ENCODE data around the gene DLGAP1.

DLGAP1 gene

DNA sequence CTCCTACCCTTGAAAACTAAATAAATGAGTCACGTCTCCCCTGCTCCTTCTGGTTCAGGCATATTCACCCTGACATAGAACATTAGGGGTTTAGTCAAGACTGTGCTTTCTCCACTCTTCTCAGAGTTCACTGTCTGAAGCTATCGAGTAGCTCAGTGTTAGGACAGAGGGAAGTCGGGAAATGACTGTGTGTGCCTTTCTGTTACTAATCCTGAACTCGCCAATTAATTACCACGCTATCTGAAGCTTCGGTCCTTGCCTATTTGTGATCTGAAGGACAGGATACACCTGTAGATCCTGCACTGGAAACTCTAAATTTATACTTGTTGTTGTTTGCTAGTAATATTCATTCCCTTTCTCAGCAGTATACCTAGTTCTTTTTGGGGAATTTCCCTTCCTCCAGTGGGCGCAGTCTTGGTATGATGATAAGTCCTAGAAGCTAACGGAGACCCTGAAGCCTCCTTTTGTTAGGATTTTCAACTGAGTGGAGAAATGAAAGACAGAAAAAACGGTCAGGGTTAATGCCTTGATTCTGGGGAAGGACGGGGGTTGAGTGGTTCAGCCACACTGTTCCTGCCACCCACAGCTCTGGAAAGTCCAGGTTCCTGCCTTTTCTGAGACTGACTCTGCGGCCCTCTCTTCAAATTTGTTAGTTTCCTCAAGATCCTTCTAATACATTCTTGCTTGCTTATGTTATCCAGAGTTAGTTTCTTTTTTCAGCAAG is 218.0 kb downstream of the DLGAP1 start:
- no peak for DNase-seq

- DNase-seq = no peak
Measured at GRCh38 chr18:4233468-4233867, 221.6 kb downstream of the DLGAP1 start.

DNA sequence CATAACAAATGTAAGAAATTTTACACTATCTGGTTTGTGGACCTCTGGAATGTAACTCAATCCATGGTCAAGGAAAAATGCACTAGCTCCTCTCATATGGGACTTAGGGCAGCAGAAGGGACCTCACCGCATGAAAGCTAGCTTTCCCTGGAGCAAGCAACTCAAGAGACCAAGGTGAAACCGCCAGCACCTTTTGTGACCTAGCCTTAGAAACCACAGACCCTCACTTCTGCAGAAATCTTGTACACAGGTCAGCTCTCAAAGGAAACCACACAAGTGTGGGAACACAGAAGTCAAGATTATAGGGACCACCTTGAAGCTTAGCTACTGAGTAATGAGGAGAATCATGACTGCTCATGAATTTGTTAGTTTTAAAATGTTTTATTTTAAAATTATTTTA is 222.5 kb downstream of the DLGAP1 start:
- DNase-seq = no peak

GRCh38 chr18:4231260-4231659 is 223.8 kb downstream of the DLGAP1 start:
- no peak for DNase-seq

DNA sequence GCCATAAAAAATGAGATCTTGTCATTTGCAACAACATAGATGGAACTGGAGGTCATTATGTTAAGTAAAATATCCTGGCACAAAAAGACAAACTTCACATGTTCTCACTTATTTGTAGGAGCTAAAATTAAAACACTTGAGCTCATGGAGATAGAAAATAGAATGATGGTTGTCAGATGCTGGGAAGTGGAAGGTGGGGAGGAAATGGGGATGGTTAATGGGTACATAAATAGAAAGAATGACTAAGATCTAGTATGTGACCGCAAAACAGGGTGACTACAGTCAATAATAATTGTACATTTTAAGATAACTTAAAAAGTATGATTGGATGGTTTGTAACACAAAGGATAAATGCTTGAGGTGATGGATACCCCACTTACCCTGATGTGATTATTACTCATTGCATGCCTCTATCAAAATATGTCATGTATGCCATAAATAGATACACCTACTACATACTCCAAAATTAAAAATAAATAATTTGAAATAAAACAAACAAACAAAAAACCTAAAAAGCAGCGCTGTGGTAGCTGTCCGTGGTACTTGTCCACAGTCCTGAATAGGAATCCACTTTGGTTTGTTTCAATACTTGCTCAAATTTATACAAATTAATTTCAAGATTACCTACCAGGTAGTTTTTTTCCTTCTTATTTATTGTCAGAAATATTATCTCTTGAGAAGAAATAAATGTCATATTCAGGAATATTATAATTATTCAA is 224.5 kb downstream of the DLGAP1 start:
- no peak for DNase-seq

DNA sequence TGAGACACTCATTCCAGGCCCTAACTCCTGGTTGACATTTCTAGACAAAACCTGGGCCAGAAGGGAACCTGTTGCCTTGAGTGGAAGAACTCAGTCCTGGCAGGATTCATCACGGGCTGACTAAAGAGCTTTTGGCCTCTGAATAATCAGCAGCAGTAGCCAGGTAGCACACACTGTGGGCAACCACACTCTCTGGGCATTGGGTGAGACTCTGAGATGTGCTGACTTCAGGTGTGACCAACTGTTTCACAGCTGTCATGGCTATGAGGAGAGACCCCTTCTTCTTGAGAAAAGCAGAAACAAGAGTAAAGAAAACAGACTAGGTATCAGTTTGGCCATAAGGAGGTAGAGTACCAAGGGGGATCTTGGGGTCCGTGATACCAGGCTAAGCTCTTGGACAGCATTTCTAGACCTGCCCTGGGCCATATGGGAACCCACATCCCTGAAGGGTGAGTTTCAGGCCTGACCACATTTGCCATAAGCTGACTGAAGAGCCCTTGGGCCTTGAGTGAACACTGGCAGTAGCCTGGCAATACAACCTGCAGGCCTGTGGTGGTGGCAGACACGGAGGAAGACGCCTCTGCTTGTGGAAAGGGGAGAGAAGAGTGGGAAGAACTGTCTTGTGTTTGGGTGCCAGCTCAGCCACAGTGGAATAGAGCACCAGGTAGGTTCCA is 230.9 kb downstream of the DLGAP1 start:
- DNase-seq = no peak

- DNase-seq = no peak
Measured at GRCh38 chr18:4211111-4211837, 243.8 kb downstream of the DLGAP1 start.

DNA sequence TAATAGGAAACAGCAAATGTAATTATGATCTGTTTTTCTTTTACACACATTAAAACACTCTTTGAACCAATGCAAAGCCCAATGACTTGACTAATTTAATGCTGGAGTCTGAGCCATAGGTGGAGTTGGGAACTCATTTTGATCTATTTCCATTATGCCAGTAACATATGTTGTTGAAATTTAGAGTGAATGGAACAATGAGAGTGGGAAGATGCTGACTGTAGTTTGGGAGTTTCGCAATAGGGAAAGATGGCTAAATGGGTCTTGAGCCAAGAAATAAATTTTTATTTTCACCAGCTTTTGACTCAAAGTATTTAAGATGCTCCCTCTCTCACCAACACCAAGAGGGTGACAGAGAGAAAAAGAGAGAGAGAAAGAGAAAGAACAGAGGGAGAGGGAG is 246.7 kb downstream of the DLGAP1 start:
- DNase-seq = no peak

DNA sequence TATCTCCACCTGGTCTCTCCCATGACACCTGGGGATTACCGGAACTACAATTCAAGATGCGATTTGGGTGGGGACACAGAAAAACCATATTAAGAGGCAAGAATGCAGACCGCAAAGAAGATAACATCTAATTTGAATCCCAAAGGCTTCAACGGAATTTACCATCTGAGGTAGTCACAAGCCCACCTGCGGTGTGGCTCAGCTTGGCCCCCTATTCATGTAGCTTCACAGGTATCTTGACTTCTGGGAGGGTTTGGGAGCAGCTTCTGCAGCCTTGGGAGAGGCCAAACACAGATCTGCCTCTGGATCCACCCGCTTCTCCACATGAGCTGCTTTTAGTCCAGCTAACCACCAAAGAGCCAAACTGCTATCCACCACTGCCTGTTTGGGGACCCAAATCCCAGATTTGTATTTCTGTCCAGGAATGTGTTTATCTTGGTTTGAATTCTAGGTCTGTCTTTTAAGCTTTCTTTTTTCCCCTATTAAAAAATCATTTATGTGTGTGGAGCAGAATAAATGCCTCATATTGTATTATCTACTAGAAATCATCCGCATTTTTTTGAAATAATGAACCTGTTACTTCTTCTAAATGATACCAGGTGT is 247.6 kb downstream of the DLGAP1 start:
- DNase-seq = no peak

DNA sequence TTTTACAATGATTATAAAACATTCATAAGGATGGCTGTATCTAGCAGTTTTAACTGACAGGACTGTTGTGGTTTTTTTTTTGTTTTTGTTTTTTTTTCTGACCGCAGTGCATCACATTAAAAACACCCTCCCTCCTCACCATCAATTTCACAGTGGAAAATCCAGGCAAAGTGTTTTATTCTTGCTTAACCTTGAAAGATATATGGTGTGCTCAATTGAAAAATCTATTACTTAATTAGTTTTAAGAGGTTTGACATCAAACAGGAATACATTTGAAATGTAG is 250.7 kb downstream of the DLGAP1 start:
- no peak for DNase-seq

GRCh38 chr18:4203568-4204437 is 251.3 kb downstream of the DLGAP1 start:
- DNase-seq = no peak

- no peak for DNase-seq
Measured at GRCh38 chr18:4200399-4200798, 254.7 kb downstream of the DLGAP1 start.

GRCh38 chr18:4198956-4199355 is 256.2 kb downstream of the DLGAP1 start:
- no peak for DNase-seq

DNA sequence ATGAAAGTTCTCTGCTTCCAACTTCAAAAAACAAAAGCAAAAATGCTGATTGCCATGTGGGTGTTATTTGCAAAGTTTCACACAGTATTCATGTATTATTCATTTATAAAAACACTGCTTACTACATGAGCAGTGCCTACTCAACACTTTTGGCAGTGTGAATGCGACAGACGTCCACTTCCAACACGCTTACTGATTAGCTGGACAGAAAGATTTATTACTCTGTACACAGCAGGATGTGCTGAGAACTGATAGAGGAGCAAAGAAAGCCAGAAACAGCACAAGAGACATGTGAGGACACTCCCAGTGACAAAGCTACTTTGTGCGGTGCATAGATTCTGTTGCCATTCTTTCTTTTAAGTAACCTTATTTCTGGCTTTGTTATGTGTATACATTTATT is 258.8 kb downstream of the DLGAP1 start:
- no peak for DNase-seq

GRCh38 chr18:4193086-4193485 is 262.0 kb downstream of the DLGAP1 start:
- DNase-seq = no peak

GRCh38 chr18:4181882-4182568 is 273.1 kb downstream of the DLGAP1 start:
- DNase-seq = no peak

- no peak for DNase-seq
Measured at GRCh38 chr18:4181086-4181485, 274.0 kb downstream of the DLGAP1 start.

- no peak for DNase-seq
Measured at GRCh38 chr18:4172196-4173100, 282.7 kb downstream of the DLGAP1 start.

DNA sequence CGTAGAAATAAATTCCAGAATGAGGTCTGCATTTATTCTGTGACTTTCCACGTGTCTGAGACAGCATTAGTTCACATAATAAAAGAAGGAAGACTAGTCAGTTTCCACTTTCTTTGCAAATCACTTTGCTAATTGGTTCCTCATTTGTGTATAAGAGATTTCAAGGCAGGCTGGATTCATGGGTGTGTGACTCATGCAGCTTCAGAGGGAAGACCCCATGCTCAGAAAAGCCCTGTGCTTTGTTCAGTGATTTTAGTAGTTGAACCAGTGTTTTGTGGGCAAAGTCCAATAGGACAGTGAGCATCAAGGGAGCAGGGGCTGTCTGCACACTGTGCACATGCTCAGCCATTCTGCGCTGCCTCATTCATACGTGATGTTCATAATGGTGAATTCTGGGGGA is 297.8 kb downstream of the DLGAP1 start:
- DNase-seq = no peak

DNA sequence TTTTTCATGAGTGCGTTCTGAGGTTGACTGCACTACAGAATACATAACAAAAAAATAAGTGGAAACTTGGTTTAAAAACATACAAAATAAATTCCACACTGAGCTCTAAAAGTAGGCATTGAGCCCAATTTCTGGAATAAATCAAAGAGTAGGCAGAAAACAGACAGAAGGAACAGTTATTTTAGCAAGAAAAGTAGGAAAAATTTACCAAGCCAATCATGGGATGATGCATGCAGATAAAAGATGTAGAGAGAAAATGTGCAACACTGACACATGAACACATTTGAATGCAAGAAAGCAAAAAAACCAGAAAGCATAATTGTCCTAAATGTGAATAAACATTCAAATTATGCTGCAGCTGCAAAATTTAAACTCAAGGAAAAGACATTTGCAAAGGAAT is 308.3 kb downstream of the DLGAP1 start:
- no peak for DNase-seq

DNA sequence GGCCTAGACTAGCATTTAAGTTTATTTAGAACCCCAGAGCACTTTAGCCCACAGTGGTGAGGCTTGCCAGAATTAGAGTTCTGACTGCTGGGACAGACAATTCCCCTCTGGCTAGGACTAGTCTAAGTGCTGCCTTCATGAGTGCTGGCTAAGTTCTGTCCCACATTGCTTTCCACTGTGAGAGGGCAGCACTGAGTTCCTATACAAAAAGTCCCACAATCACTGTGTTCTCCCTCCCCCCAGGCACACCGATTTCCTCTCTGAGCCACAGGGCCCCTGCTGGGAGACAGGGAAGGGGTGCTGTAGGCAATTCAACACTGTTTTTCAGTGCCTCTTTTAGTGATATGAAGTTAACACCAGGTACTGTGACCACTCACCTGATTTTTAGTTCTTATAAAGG is 310.9 kb downstream of the DLGAP1 start:
- DNase-seq = no peak
